HG03025 (cell line): ENCODE data around the gene RIOK2.
"Not testable (repeated sequence)": the region's sequence is repeated elsewhere in the genome, so short reads cannot be mapped to it uniquely, and the experiment has no call there.

Experiments
- ATAC-seq: cut with Tn5 transposase; IDR thresholded peaks from one replicate; pipeline ENCODE4 v1.9.1; 2021; ENCODE audit warnings: mild to moderate bottlenecking, moderate library complexity; ENCODE audit not compliant: unreplicated experiment, low FRiP score

Gene RIOK2

DNA sequence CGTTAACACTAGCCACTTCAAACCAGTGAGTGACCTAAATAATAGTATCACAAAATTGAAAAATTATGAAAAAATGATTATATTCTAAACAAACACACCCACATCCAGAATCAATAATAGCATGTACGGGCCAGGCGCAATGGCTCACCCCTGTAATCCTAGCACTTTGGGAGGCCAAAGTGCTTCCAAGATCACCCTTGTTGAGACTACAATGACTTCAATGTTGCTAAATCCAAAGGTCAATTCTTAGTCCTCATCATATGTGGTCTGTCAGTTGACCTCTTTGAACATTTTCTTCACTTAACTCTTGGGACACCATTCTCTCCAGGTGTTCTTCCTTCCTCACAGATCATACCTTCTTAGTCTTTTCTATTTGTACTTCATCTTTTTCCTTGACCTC, 11.3 kb downstream of the RIOK2 start:
- no peak for ATAC-seq

DNA sequence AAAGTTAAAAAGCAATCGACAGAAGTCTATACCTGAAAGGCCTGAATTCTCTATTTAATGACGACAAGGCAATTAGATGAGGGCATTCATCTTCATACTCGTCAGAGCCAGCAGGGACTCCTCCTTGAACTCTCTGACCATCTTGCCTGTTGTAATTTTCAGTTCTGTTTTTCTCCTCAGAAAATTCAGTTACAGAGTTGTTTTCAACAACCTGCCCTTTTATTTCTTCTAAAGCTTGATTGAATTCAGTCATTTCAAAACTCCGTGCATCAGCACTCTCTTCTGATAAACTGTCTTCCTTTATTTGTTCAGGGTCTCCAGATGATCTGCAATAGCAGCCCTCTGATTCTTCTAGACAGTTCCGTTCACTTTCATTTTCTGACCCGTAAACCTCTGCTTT, 15.6 kb downstream of the RIOK2 start:
- ATAC-seq = peak; percentile 62

DNA sequence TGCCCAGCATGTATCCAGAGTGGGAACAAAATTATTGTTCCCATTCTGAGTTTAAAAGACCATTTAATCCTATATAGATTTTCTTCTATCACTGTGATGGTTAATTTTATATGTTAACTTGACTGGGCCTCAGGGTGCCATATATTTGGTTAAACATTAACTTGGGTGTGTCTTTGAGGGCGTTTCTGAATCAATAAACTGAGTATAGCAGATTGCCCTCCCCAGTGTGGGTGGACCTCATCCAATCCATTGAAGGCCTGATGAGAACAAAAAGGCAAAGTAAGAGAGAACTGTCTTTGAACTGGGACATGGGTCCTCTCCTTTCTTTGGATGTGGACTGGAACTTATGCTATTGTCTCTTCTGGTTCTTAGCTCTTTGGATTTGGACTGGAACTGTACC, 17.3 kb downstream of the RIOK2 start:
- ATAC-seq = no peak

DNA sequence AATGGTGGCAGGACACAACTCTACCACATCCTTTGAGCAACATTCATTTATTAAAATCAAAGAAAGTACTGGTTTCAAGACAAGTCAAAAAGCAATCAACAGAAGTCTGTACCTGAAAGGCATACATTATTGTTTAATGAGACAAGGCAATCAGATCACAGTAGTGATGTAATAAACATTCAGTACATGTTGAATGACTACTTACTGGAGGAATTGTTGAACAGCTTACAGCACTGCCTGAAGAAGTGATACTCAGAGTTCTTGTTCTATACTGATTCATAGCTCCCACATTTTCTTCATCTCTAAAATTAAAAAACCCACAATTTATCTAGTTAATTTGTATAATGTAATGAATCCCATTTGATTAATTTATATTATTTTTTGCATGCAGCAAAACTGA, 18.2 kb downstream of the RIOK2 start:
- no peak for ATAC-seq

DNA sequence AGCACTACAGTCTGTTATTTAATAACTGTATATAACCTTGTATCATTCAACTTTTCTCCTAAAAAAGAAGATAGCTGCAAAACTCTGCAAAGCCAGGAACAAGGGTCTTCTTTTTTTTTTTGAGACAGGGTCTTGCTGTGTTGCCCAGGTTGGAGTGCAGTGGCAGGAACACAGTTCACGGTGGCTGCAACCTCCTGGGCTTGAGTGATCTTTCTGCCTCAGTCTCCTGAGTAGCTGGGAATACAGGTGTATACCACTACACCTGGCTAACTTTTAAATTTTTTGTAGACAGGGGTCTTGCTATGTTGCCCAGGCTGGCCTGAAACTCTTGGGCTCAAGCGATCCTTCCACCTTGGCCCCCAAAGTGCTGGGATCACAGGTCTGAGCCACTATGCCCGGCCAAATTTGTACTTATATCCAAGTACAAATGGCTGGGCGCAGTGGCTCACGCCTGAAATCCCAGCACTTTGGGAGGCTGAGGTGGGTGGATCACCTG, 19.2 kb downstream of the RIOK2 start:
- ATAC-seq = no peak

DNA sequence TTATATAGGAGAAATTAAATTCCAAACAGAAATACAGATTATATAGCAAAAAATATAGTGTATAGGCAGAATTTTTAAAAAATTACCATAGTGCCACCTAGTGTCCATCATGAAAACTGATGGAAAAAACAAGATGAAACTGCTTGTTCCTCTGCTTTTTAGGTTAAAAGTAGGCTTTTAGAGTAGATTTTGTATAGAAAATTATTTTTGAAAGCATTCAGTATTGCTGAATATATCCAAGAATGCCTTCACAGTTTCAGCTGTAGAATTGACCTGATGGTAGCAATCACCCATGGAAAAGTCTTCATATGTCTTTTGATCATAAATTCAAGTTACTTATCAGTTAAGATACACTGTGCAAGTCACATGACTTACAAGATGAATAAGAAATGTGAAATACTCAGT, 19.7 kb downstream of the RIOK2 start:
- ATAC-seq = no peak

DNA sequence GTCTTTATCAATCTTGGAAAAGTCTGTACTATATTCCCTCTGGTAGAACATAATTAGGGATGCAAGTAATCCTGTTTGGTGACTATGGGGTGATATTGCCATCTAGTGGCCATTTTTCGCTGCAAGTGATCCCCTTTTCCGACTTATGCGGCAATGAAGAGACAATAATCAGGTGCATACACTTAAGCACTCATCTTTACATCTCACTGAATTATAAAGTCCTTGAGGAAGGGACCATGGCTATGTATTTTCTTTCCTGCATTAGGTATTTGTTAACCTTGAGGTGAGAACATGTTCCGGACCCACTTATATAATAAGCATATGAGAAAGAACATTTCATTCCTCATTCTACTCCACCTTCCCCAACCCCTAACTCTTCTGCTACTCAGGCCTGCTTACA, 21.0 kb downstream of the RIOK2 start:
- no peak for ATAC-seq

DNA sequence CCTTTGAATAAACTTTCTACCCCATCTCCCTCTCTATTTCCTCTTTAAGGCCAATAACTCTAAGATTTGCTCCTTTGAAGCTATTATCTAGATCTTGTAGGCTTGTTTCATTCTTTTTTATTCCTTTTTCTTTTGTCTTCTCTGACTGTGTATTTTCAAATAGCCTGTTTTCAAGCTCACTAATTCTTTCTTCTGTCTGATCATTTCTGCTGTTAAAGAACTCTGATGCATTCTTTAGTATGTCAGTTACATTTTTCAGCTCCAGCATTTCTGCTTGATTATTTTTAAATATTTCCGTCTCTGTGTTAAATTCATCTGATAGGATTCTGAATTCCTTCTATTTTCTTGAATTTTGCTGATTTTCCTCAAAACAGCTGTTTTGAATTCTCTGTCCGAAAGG, 25.4 kb downstream of the RIOK2 start:
- no peak for ATAC-seq

DNA sequence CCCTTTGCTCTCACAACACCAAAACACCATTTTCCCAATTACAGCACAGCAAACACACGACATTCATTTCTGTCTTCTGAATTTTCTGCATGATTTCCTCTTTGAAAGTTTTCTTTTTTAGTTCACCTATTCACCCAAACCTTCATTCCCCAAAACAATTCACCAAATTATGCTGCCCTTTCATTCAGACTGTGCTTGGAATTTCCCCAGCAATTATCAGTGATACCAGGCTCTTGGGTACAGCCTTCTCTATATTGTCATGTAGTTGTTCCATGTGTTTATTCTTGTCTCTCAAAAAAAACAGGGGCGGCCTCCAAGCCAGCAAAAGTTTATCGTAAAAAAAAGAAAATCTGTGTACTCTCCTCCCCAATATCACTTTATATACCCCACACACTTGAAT, 31.7 kb downstream of the RIOK2 start:
- ATAC-seq = no peak

DNA sequence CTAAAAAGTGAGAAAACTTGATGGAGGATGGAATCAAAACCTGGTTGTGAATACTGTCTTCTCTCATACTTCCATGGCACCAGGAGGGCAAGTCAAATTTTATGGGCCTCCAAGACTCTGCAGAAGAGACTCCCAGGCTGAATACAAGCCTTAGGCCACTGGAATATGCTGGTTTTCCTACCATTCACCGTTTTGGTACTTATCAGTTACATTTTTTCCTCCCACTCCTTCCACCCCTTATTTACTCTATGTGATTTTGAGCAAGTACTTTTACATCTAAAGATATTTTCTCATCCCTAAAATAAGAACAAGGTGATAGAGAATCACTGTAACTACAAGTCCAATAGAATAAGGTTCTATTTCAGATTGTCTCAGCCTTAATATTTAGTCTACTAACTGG, 32.6 kb downstream of the RIOK2 start:
- no peak for ATAC-seq

DNA sequence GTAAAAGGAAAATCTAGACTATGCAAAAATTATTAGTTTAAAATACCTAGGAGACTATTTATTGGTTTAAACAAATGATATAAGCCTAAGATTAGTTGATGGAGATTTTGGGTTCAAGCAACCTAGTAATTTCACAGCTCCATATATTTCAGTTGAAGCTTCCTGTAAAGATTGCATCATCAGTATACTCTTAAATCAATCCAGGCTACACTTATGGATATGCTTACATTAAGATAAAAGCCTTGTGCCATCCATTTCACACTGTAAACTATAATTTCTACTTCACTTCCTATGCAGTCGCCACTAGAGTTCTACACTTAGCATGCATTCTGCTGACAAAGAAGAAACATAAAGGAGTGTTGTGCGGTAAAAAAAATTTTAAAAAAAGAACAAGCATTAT, 33.3 kb downstream of the RIOK2 start:
- ATAC-seq = no peak

DNA sequence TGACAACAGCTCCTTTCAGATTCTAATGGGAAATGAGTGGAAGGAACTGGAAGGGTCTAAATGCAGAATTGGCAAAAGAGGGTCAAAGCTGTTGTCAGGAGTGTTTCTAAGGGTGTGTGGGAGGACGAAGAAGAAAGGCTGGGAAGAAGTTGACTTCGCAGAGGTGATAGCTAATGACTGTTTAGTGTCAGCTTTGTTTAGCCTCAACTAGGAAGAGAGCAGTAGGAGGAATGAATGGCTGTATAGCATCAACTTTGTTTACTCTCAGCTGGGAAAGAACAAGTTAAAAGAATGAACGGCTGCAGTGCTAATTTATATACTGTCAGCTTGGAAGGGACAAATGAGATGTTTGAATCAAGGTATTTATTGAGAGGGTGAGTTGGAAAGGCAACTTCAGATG, 34.8 kb downstream of the RIOK2 start:
- ATAC-seq = no peak

DNA sequence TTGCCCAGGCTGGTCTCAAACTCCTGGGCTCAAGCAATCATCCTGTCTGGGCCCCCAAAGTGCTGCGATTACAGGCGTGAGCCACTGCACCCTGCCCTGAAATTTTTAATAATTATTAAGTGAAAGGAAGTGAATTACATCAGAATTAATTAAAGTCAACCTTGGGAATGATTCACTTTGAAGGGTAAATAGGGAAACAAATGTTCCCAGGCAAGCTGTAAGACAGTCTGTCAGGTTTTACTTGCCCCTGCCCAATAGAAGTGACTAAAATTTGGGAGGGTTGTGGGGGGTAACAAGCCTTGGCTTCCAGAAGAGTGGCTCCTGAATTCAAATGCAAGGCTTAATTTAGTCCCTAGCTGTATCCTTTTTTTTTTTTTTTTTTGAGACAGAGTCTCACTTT, 39.3 kb downstream of the RIOK2 start:
- no peak for ATAC-seq

DNA sequence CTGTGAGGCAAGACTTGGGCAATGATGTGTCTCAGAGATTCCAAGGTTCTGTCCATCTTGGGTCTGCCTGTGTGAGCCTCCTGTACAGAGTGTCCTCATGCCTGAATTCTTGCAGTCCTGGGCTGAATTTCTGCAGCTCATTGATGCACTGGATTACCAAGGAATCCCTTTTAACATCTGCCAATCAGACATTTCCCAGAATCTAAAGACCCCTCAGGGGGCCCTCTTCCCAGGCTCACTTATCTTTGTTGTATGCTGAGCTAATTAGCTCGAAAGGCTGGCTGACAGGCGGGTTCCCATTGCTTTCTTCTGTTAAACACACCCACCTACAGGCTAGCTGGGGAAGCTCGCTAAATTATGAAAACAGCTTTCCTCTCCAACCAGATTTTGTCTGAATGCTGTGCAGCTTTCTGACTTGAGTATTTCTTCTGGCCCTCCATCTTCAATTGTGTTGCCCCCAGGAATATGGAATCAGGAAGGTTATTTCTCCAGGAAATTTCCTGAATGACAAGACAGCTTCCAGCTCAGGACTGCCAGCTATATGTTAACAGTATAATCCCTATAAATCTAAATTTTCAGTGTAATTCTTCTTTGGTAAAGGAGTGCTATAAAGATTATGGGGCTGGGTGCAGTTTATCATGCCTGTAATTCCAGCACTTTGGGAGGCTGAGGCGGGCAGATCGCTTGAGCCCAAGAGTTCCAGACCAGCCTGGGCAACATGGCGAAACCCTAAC, 40.4 kb downstream of the RIOK2 start, which contains the start of gene LIX1:
Gene LIX1, minus strand, starts transcription at position 91 of the 734 bp plus-strand sequence. Its CDS starts 35 bp downstream, at position 56.
- no peak for ATAC-seq

DNA sequence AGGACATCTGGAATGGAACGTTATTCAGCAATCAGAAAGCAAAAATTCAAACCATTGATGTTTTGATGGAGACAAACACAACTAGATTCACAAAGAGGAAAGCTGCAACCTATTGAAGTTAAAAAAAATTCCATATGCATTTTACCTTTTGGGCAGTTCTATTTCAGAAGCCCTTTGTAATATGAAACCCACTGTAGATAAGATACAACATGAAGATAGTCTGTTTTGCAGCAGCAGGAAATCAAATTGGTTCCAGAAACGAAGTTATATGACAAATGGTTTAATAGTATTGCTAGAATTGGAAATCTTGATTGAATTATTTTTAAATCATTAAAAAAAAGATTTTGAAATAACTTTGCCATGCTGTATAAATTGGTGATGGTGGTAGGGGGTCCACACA, 41.5 kb downstream of the RIOK2 start:
- no peak for ATAC-seq

DNA sequence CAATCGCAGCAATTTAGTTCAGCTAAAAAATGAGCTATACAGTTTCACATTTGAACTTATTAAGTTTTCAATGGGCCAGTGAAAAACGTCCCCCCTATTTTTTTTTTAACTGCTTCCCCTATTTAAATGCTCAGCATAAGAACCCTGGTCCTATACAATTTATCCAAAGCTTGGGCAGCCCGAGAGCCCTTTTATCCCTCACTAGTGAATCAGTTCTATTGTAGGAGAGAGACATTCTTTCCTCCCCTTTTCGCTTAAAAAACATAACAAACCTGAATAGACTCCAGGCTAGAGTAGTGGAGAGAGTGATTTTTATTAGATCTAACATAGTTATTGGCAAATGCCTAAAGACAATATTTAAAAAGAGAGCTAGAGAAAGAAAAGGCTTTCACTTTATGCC, 42.0 kb downstream of the RIOK2 start:
- ATAC-seq = no peak

DNA sequence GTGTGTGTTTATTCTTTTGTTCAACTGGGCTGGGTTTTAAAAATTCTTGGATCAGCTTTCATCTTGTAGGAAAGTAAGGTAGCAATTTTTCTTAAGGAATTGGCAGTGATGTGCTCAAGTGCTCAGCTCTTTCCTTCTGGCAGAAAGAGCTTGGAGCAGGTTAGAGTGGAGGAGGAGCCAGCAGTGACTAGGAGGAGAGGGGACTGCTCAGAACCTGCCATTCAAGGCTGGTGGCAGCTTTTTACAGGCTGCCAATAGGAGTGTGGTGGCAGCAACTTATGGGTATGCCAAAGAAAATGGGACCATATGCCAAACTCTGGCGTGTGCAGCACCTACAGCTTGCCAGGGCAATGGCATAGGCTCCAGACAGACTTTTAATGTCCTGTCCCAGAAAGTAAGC, 42.8 kb downstream of the RIOK2 start:
- ATAC-seq = not testable (repeated sequence)

DNA sequence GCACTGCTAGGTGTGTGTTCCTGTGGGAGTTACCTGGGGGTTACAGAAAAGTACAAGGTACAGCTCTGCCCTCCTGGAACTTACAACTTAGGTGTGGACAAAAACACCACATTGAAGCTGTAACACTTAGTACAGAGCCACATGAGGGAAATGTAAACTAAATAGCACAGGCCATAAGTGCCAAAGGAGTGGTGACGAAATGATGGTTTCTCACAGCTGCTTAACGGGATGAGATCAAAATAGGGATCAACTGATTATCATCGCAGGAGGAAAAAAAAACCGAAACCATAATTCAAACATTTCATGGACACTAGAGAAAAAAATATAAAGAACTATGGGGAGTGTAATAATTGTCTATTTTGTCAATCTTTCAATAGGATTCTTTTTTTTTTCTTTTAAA, 46.6 kb downstream of the RIOK2 start:
- ATAC-seq = no peak

DNA sequence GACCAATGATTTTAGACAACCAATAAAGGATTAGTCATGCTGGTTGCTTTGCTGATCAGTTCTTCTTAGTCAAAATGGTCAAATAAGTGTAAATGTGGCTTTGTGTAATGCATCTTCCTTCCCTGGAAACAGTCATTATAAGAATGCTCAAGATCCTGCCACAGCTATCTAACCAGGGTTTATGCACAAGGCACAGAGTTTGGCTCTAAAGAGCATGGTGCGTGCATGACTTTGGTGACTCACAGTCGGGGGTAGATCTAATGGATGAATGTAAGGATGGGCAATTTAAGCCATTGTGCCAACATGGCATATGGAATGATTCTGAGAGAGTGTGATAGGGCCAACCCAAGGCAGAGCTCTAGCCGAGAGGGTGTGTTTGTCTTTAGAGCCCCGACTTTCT, 47.2 kb downstream of the RIOK2 start:
- ATAC-seq = no peak

DNA sequence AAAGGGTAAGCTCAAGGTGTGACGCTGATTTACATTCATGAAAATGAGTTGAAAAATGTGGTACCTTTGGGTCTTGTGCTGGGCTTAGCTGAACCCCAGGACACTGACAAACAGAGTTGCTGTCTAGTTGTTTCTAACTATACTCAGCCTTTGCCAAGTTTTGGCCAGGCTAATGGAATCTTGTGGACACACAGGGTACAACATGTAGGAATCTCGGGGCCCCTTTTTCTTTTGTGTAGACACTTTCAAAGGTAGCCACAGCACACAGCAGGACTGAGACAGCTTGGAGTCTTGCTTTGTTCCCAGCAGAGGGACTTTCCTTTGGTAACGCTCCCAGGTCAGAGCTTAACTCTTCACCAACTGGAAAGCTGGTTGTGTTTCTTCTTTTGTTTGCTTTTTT, 48.4 kb downstream of the RIOK2 start:
- no peak for ATAC-seq

DNA sequence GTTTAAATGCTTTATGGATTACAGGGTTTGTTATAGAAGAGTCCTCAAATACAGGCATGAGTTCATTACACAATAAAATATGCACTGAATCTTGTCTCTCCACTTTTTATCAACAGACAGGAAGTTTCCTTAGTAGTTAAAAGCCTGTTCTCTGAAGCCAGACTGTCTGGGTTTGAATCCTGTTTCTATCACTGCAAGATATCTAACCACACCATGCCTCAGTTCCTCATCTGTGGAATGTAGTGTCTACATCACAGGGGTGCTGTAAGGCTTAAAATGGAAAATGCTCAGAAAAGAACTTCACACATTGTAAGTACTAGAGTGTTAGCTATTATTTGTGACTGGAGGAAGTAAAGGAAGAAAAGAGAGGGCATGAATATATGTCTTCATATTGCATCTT, 49.9 kb downstream of the RIOK2 start:
- no peak for ATAC-seq

DNA sequence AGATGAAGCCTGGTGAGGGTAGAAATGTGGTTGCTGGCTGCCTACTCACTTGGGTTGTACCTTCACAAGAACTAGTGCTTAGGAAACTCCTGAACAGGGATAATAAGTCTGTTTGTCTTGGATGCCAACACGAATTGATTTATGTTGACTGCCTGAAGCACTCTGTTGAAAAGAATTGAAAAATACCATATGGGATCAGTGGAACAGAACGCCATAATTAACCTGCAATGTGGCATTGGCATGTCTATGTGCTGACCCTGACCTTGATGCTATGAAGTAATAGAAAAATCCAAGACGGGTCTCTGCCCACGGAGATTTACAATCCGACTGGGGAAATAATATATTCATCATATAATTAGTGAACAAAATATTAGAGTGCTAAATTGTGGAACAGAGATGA, 51.1 kb downstream of the RIOK2 start:
- no peak for ATAC-seq
